K562 (cell line): ENCODE data around the gene C2orf81. TPM values are rescaled to one million over a fixed set of nuclear protein-coding genes. Genes with fewer than 3 reads are reported as not detected.

Experiments used
- E2F8 ChIP-seq: fragments of 450-650 bp; IDR thresholded peaks from 2 replicates; pipeline ENCODE4 v1.7.1; 2018; ENCODE audit warnings: mild to moderate bottlenecking, low read depth; ENCODE audit not compliant: partially characterized antibody
- NBN ChIP-seq: fragments of 450-650 bp; IDR thresholded peaks from 2 replicates; pipeline ENCODE4 v1.6.1; 2016; ENCODE audit warnings: low read depth, mild to moderate bottlenecking
- NFRKB ChIP-seq: fragments of 450-650 bp; IDR thresholded peaks from 2 replicates; pipeline ENCODE4 v1.6.1; 2016; ENCODE audit warnings: low read depth
- NONO ChIP-seq, 2 experiments: fragments of 200-400 bp in 1 of 2; fragments of 450-650 bp in 1 of 2; formaldehyde crosslinking in 1 of 2; IDR thresholded peaks; 2 replicates each; pipeline ENCODE4 v1.6.1; 2017; ENCODE audit warnings: low read depth in 2 of 2, mild to moderate bottlenecking in 2 of 2, moderate library complexity in 2 of 2, low read length in 1 of 2
- PHB2 ChIP-seq: fragments of 450-650 bp; IDR thresholded peaks from 2 replicates; pipeline ENCODE4 v1.6.1; 2017; ENCODE audit warnings: low read depth
- RAD21 ChIP-seq, 2 experiments: fragments of 250-450 bp in 1 of 2; fragments of 450-650 bp in 1 of 2; sonication (Bioruptor Pico) in 1 of 2; formaldehyde crosslinking in 1 of 2; IDR thresholded peaks in 1 of 2; conservative IDR thresholded peaks in 1 of 2; 2 replicates each; pipeline versions ENCODE4 v1.4.0 to v1.8.0; 2020 to 2022; ENCODE audit warnings: mild to moderate bottlenecking in 2 of 2, moderate library complexity in 1 of 2
- SMAD3 ChIP-seq: fragments of 450-650 bp; formaldehyde crosslinking; conservative IDR thresholded peaks from 2 replicates; pipeline ENCODE4 v1.4.0; 2020; ENCODE audit warnings: mild to moderate bottlenecking
- TGIF2 ChIP-seq: sonication (generic); formaldehyde crosslinking; IDR thresholded peaks from 2 replicates; pipeline ENCODE4 v1.8.1; 2022; ENCODE audit warnings: mild to moderate bottlenecking, missing genetic modification reagents, moderate library complexity
- ZFP1 ChIP-seq: fragments of 450-650 bp; formaldehyde crosslinking; IDR thresholded peaks from 2 replicates; pipeline ENCODE4 v1.4.0; 2020; ENCODE audit warnings: mild to moderate bottlenecking, mixed read lengths
- ZNF124 ChIP-seq: sonication (generic); formaldehyde crosslinking; IDR thresholded peaks from 2 replicates; pipeline ENCODE4 v1.8.1; 2022; ENCODE audit warnings: missing genetic modification reagents
- ZNF280A ChIP-seq: fragments of 450-650 bp; IDR thresholded peaks from 2 replicates; pipeline ENCODE4 v1.6.1; 2018; ENCODE audit warnings: mild to moderate bottlenecking, low read depth; ENCODE audit not compliant: partially characterized antibody
- ZSCAN29 ChIP-seq: fragments of 450-650 bp; IDR thresholded peaks from 2 replicates; pipeline ENCODE4 v1.6.1; 2017
- ZZZ3 ChIP-seq: fragments of 450-650 bp; IDR thresholded peaks from 2 replicates; pipeline ENCODE4 v1.6.1; 2016; ENCODE audit warnings: antibody characterized with exemption, mild to moderate bottlenecking, moderate library complexity
- polyA plus RNA-seq, 8 experiments: library from polyadenylated mRNA; depleted of rRNA in 4 of 8; stranded (reverse) in 5 of 8; unstranded in 3 of 8; fragments of >200 nt; fragmentation: Nextera tagmentation in 2 of 8; fragmentation: Illumina TruSeq in 1 of 8; extraction: Ambion mirVana in 2 of 8; extraction: Trizol in 1 of 8; gene quantifications; 2 replicates each; pipeline versions ENCODE4 v1.2.1 to v1.2.3, GENCODE V29; 2011 to 2014; ENCODE audit warnings: inconsistent platforms in 1 of 8, missing spikeins in 1 of 8
- total RNA-seq, 7 experiments: library from RNA; depleted of rRNA in 6 of 7; stranded (reverse); fragments of >200 nt in 6 of 7; fragmentation: Illumina TruSeq in 2 of 7; extraction: Trizol in 2 of 7; gene quantifications; 2 replicates each; pipeline versions ENCODE4 v1.2.1 to v1.2.3, GENCODE V29; 2011 to 2021; ENCODE audit warnings: low replicate concordance in 1 of 7
- TF ChIP-seq, protein P1 (sequence below): fragments of 250-450 bp; sonication (Bioruptor Pico); IDR thresholded peaks from 2 replicates; pipeline ENCODE4 v1.5.0; 2021
- TF ChIP-seq, protein P2 (sequence below), 2 experiments: IDR thresholded peaks in 1 of 2; conservative IDR thresholded peaks in 1 of 2; 2 replicates each; pipeline ENCODE4 v1.6.1; 2016; ENCODE audit warnings: low read depth in 2 of 2, mild to moderate bottlenecking in 1 of 2, missing compliant biosample characterization in 1 of 2, missing genetic modification characterization in 1 of 2, moderate library complexity in 1 of 2

C2orf81 gene
- total and polyA plus RNA-seq, 9 of the 15 experiments (the other 6 are each of a cell fraction or from before 2014, with no cell fraction given): 0.06 TPM; not detected in 8

DNA sequence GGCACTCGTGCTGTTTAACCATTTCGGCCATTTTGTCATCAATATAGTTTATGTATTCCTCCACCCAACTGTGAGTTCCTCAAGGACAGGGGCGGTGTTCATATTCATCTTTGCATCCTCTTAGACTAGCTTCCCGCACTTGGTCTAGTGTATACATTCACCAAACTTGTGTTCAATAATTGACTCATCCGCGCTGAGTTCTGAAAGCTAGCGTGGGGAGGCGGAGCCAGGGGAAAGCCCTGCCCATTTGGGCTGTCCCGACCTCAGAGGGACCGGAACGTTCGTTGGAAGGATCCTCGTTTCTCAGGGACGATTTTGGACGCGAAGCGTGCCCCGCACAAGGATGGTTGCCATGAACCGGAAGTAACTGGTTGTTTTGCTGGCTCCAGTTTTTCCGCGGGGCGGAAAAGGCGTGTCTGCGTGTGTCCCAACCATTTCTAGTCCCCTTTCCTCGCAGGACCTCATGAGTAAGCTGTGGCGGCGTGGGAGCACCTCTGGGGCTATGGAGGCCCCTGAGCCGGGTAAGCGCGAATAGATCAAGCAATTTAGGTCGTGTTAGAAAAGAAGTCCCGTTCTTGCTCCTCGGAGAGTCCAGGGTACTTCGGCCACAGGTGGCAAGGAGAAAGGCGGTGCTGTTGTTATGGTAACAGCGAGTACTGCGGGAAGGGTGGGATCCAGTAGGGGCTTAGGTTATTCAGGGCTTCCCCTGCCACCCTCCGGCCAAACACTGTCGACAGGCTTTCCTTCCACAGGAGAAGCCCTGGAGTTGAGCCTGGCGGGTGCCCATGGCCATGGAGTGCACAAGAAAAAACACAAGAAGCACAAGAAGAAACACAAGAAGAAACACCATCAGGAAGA lies 33.5 kb upstream of the C2orf81 start, which contains the start of gene INO80B (continued):
- peak; percentile 99 for TF ChIP-seq E2F8
- peak; percentile 10 to 18; a peak in 2 of 4 replicates for TF ChIP-seq RAD21 (CRISPR knock-in tag; conservative IDR thresholded peaks at IDR 0.05 in 1 of 2, IDR thresholded peaks at IDR 0.05 in 1 of 2)
- peak in 1 of 2 experiments; percentile 71; a peak in 2 of 4 replicates for TF ChIP-seq NONO (IDR thresholded peaks at IDR 0.05; ENCODE audit: low read depth in 2 of 2, low read length in 1 of 2)
- no peak for TF ChIP-seq ZSCAN29
- TF ChIP-seq ZNF124: no peak
- TF ChIP-seq NFRKB: peak; percentile 60; the same call in 1 of the 2 replicates
- peak; percentile 78 for TF ChIP-seq NBN
- no peak for TF ChIP-seq PHB2
- no peak for TF ChIP-seq ZFP1
- no peak for TF ChIP-seq ZNF280A
- TF ChIP-seq, protein P1, sequence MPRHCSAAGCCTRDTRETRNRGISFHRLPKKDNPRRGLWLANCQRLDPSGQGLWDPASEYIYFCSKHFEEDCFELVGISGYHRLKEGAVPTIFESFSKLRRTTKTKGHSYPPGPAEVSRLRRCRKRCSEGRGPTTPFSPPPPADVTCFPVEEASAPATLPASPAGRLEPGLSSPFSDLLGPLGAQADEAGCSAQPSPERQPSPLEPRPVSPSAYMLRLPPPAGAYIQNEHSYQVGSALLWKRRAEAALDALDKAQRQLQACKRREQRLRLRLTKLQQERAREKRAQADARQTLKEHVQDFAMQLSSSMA (CRISPR knock-in tag): no peak
- no peak for TF ChIP-seq TGIF2
- 0 out of 2 replicates have a peak, but pooled peaks have one; percentile 20 for TF ChIP-seq ZZZ3
- TF ChIP-seq SMAD3 (CRISPR knock-in tag): peak; percentile 85
- TF ChIP-seq, protein P2, sequence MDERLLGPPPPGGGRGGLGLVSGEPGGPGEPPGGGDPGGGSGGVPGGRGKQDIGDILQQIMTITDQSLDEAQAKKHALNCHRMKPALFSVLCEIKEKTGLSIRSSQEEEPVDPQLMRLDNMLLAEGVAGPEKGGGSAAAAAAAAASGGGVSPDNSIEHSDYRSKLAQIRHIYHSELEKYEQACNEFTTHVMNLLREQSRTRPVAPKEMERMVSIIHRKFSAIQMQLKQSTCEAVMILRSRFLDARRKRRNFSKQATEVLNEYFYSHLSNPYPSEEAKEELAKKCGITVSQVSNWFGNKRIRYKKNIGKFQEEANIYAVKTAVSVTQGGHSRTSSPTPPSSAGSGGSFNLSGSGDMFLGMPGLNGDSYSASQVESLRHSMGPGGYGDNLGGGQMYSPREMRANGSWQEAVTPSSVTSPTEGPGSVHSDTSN (CRISPR knock-in tag; IDR thresholded peaks at IDR 0.05; ENCODE audit: low read depth): no peak
- TF ChIP-seq, protein P2 (tag; conservative IDR thresholded peaks at IDR 0.05; ENCODE audit: low read depth): no peak
